ENCODE measurements around the gene ADGRD2.

The ADGRD2 gene

DNA sequence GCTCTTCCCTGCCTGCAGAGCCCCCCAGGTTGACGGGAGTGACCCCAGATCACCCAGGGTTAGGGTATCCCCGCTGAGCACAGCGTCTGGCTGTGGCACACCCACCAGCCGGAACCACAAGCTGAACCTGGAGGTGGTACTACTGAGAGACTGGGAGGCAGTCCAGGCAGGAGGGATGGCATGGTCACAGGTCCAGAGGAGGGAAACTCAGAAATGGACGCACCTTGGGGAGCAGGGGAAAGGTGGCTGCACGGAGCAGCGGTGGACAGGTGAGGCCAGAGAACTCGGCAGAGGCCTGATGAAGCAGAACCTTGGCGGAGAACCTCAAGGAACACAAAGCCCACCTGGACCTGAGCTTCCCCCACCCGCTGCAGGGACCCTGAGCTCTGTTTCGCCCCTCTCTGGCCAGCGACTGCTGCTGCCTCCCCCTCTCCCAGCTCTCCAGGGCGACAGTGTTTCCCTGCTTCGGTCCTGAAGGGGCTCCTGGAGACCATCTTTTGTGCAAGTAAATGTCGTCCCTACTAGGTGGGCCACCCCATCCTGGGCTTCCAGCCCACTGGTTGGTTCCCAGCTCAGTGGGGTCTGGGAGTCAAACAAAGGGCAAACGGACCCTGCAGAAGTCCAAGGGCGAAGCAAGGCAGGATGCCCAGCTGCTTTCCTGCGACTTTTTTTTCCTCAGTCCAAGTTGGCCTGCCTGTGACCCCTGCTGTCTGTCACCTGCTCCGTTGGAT lies 845 bp downstream of the ADGRD2 start:
- TF ChIP-seq, protein P1, sequence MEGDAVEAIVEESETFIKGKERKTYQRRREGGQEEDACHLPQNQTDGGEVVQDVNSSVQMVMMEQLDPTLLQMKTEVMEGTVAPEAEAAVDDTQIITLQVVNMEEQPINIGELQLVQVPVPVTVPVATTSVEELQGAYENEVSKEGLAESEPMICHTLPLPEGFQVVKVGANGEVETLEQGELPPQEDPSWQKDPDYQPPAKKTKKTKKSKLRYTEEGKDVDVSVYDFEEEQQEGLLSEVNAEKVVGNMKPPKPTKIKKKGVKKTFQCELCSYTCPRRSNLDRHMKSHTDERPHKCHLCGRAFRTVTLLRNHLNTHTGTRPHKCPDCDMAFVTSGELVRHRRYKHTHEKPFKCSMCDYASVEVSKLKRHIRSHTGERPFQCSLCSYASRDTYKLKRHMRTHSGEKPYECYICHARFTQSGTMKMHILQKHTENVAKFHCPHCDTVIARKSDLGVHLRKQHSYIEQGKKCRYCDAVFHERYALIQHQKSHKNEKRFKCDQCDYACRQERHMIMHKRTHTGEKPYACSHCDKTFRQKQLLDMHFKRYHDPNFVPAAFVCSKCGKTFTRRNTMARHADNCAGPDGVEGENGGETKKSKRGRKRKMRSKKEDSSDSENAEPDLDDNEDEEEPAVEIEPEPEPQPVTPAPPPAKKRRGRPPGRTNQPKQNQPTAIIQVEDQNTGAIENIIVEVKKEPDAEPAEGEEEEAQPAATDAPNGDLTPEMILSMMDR (IDR thresholded peaks at IDR 0.05; ENCODE audit: low read depth, low read length, missing control alignments): no peak
- H3K4me3 ChIP-seq (ENCODE audit: low read depth, low read length): no peak overlapping the region
- DNase-seq (ENCODE audit: low read depth): no peak

DNA sequence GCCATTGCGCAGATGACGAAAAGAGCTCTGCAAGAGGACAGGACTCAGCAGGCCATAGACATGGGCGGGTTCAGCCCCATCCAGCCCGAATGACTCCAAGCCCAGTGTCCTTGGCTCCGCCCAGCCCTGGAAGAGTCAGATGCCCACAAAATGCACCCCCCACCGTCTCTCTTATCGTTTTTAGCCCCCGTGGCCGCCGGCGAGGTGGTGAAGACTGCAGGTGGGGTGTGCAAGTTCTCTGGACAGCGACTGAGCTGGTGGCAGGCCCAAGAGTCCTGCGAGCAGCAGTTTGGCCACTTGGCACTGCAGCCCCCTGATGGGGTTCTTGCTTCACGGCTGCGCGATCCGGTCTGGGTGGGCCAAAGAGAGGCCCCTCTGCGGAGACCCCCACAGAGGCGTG lies 2.1 kb downstream of the ADGRD2 start:
- no peak overlapping the region for H3K4me3 ChIP-seq (ENCODE audit: low read depth, low read length)
- TF ChIP-seq, protein P1 (IDR thresholded peaks at IDR 0.05; ENCODE audit: low read depth, low read length, missing control alignments): no peak
- no peak for DNase-seq (ENCODE audit: low read depth)

DNA sequence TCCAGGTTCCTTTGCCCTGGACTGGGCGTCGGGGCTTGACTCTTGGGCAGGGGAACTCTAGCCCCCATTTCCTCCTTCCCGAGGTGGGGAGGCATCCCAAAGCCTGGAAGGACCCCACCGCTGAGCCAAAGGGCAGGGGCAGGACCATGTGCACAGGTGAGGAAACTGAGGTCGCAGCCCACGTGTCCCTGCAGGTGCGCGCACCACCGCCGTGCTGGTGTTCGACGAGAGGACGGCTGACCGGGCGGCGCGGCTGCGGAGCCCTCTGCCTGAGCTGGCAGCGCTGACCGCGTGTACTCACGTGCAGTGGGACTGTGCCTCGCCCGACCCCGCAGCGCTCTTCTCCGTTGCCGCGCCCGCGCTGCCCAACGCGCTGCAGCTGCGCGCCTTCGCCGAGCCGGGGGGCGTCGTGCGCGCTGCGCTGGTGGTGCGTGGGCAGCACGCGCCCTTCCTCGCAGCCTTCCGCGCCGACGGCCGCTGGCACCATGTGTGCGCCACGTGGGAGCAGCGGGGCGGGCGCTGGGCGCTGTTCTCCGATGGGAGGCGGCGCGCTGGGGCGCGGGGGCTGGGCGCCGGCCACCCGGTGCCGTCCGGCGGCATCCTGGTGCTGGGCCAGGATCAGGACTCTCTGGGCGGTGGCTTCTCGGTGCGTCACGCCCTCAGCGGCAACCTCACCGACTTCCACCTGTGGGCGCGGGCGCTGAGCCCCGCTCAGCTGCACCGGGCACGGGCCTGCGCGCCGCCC lies 2.8 kb downstream of the ADGRD2 start:
- no peak for DNase-seq (ENCODE audit: low read depth)
- TF ChIP-seq, protein P1 (IDR thresholded peaks at IDR 0.05; ENCODE audit: low read depth, low read length, missing control alignments): no peak
- H3K4me3 ChIP-seq (ENCODE audit: low read depth, low read length): no peak overlapping the region

DNA sequence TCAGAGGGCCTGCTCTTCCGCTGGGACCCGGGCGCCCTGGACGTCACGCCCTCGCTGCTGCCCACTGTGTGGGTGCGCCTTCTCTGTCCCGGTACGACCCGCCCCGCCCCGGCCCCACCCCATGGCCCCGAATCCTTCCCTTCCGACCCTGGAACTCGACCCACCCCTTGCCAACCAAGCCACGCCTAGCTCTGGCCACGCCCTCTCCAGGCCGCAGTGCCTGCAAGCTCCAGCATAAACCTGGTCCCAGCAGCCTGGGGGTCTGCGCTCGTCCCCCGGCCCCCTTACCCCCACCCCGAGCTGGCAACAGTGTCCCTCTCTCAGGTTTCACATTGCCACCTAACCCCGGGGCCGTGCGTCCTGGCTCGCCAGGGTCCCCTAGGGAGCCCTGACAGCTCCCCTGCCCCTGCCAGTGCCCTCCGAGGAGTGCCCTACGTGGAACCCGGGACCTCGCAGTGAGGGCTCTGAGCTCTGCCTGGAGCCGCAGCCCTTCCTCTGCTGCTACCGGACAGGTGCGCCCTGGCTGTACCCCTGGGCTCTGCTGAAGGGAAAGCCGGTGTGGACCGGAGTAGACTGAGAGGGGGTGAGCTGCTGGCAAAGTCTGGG lies 3.4 kb downstream of the ADGRD2 start:
- no peak overlapping the region for H3K4me3 ChIP-seq (ENCODE audit: low read depth, low read length)
- no peak for DNase-seq (ENCODE audit: low read depth)
- TF ChIP-seq, protein P1 (IDR thresholded peaks at IDR 0.05; ENCODE audit: low read depth, low read length, missing control alignments): no peak

DNA sequence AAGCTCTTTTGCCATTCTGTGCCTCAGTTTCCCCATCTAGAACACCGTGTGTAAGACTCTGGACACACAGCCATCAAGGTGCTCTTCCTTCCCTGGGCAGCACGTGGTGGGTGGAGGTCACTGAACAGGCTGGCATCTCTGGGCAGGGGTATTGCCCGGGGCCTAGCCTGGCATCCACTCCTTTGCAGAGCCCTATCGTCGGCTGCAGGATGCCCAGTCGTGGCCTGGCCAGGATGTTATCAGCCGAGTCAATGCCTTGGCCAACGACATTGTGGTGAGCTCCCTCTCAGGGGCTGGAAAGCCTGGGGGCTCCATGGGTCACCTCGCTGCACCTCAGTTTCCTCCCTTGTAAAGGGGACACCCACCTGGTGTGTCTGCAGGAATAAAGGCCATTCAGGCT lies 4.0 kb downstream of the ADGRD2 start:
- no peak overlapping the region for H3K4me3 ChIP-seq (ENCODE audit: low read depth, low read length)
- TF ChIP-seq, protein P1 (IDR thresholded peaks at IDR 0.05; ENCODE audit: low read depth, low read length, missing control alignments): no peak
- DNase-seq (ENCODE audit: low read depth): no peak

DNA sequence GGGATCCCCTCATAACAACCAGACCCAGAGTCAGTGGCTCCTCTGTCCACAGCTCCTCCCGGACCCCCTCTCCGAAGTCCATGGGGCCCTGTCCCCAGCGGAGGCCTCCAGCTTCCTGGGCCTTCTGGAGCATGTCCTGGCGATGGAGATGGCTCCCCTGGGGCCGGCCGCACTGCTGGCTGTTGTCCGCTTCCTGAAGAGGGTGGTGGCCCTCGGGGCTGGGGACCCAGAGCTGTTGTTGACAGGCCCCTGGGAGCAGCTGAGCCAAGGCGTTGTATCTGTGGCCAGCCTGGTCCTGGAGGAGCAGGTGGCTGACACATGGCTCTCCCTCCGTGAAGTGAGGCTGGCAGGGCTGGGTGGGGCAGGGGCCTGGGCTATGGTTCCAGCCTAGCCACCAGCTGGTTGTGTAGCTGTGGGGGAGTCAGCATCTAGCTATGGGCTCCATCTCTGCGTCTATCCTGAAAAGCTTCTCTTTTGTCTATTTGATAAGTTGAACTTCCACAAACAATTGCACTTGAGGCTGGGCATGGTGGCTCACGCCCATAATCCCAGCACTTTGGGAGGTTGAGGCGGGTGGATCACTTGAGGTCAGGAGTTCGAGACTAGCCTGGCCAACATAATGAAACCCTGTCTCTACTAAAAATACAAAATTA lies 4.7 kb downstream of the ADGRD2 start:
- no peak overlapping the region for H3K4me3 ChIP-seq (ENCODE audit: low read depth, low read length)
- DNase-seq (ENCODE audit: low read depth): no peak
- TF ChIP-seq, protein P1 (IDR thresholded peaks at IDR 0.05; ENCODE audit: low read depth, low read length, missing control alignments): no peak
